MCF 10A (cell line): Measurements from ENCODE around the gene CCDC60. TPM values are rescaled to one million over a fixed set of nuclear protein-coding genes. Genes with fewer than 3 reads are reported as not detected.
"Not testable (repeated sequence)": the region's sequence is repeated elsewhere in the genome, so short reads cannot be mapped to it uniquely, and the experiment has no call there.

Source experiments
- BruUV-seq: library from RNA; stranded (reverse); fragments of 400-500 nt; replicated peaks from 2 replicates; lab custom pipeline; 2021; lab: Mats Ljungman, UMichigan
- CTCF ChIA-PET: fragments of 300-600 bp; sonication (Branson Sonifier 250); formaldehyde crosslinking; extraction: SDS; loops from one replicate; lab custom pipeline; 2021; ENCODE audit warnings: antibody characterized with exemption, inconsistent platforms; lab: Yijun Ruan, JAX
- POLR2A ChIA-PET: fragments of 300-600, 350-650 bp; sonication (Branson Sonifier 250); formaldehyde crosslinking; extraction: SDS; loops from one replicate; lab custom pipeline; 2020; ENCODE audit warnings: antibody characterized with exemption, inconsistent platforms; lab: Yijun Ruan, JAX
- DNase-seq: peaks from one replicate; pipeline ENCODE4 v3.0.0-alpha.2; 2018; ENCODE audit not compliant: unreplicated experiment
- H3K27ac Mint-ChIP-seq: one replicate; pipeline ENCODE4 v1.8.0; 2022; ENCODE audit warnings: mild to moderate bottlenecking, low read depth, mixed read lengths; ENCODE audit not compliant: unreplicated experiment
- H3K27me3 Mint-ChIP-seq: one replicate; pipeline ENCODE4 v1.8.0; 2022; ENCODE audit warnings: mixed read lengths; ENCODE audit not compliant: insufficient read depth, unreplicated experiment
- H3K36me3 Mint-ChIP-seq: one replicate; pipeline ENCODE4 v1.8.0; 2022; ENCODE audit warnings: mild to moderate bottlenecking, moderate library complexity, mixed read lengths; ENCODE audit not compliant: insufficient read depth, unreplicated experiment
- H3K4me1 Mint-ChIP-seq: one replicate; pipeline ENCODE4 v1.8.0; 2022; ENCODE audit warnings: mixed read lengths; ENCODE audit not compliant: insufficient read depth, unreplicated experiment
- H3K4me3 Mint-ChIP-seq: one replicate; pipeline ENCODE4 v1.8.0; 2022; ENCODE audit warnings: mild to moderate bottlenecking, moderate library complexity, mixed read lengths; ENCODE audit not compliant: unreplicated experiment
- H3K9me3 Mint-ChIP-seq: one replicate; pipeline ENCODE4 v1.8.0; 2022; ENCODE audit warnings: mixed read lengths; ENCODE audit not compliant: unreplicated experiment
- intact Hi-C: fragments of 100-400 bp; cut with micrococcal nuclease; formaldehyde crosslinking; loops from 2 replicates; pipeline ENCODE4 v1.14.1; 2022
- total RNA-seq: library from RNA; stranded (reverse); gene quantifications from 2 replicates; pipeline ENCODE4 v1.2.3, GENCODE V29; 2022
- TF ChIP-seq, protein P1 (sequence below): fragments of 200-600 bp; IDR thresholded peaks from one replicate; pipeline ENCODE4 v1.8.0; 2022; ENCODE audit warnings: antibody characterized with exemption, mild to moderate bottlenecking; ENCODE audit not compliant: unreplicated experiment

The CCDC60 gene
- total RNA-seq, 1 experiment from 2014 or later: not detected

DNA sequence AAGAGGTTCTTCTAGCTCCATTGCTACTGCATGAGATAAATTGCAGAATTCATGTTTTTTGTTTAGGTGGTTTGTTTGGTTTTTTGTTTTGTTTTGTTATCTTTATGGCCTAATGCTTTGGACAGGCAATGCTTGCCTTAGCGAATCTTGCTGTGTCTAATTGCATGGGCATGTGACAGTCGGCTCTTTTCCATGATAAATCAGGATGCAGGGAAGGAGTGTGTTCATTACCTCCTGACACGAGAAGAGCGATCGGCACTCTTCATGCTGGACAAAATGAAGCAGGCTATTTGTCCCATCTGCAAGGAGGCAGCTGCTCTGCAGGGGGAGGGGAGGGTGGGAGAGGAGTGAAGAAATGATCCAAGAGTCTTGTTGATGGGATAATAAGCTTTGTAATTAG lies 6.5 kb downstream of the CCDC60 start:
- TF ChIP-seq, protein P1, sequence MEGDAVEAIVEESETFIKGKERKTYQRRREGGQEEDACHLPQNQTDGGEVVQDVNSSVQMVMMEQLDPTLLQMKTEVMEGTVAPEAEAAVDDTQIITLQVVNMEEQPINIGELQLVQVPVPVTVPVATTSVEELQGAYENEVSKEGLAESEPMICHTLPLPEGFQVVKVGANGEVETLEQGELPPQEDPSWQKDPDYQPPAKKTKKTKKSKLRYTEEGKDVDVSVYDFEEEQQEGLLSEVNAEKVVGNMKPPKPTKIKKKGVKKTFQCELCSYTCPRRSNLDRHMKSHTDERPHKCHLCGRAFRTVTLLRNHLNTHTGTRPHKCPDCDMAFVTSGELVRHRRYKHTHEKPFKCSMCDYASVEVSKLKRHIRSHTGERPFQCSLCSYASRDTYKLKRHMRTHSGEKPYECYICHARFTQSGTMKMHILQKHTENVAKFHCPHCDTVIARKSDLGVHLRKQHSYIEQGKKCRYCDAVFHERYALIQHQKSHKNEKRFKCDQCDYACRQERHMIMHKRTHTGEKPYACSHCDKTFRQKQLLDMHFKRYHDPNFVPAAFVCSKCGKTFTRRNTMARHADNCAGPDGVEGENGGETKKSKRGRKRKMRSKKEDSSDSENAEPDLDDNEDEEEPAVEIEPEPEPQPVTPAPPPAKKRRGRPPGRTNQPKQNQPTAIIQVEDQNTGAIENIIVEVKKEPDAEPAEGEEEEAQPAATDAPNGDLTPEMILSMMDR: no peak
- CTCF ChIA-PET: no interaction called here
- Mint-ChIP-seq H3K4me3 (no peak overlapping the region), H3K4me1 (no peaks in the 10 kb centered on the region), H3K27ac (no peak overlapping the region), H3K36me3 (no peaks in the 10 kb centered on the region), H3K9me3 (peaks cover 53% of the 10 kb centered on the region), H3K27me3 (no peaks in the 10 kb centered on the region)
- POLR2A ChIA-PET: no interaction called here
- DNase-seq: no peak
- intact Hi-C loops: no loop called here
- BruUV-seq: no TSS peak

DNA sequence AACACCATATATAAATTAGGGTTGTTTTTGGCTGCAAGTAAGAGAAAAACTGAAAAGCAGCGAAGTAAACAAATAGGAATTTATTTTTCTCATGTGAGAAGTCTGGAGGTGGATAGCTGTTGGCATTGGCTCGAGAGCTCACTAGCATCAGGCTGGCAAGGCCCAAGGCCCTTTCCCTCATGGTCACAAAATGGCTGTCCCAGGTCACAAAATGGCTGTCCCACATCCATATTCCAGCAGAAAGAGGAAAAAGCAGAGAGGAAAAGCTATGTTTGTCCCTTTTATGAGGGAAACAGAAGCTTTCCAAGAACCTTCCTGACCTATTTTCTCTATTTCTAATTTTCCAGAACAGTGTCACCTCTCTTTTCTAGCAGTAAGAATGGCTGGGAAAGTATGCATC lies 7.5 kb downstream of the CCDC60 start:
- Mint-ChIP-seq H3K9me3 (peaks cover 53% of the 10 kb centered on the region), H3K27ac (no peak overlapping the region), H3K36me3 (no peaks in the 10 kb centered on the region), H3K27me3 (no peaks in the 10 kb centered on the region), H3K4me3 (no peak overlapping the region), H3K4me1 (no peaks in the 10 kb centered on the region)
- no peak for DNase-seq
- intact Hi-C loops: no loop called here
- BruUV-seq: no TSS peak
- ChIA-PET CTCF (interaction anchor here (0.6 kb wide), 1 partner anchor 169 kb away, joined by 3 read pairs; no protein-coding TSS in a partner anchor), POLR2A (interaction anchor here (0.6 kb wide), 1 partner anchor 26 kb away, joined by 3 read pairs; no protein-coding TSS in a partner anchor)
- TF ChIP-seq, protein P1: no peak

DNA sequence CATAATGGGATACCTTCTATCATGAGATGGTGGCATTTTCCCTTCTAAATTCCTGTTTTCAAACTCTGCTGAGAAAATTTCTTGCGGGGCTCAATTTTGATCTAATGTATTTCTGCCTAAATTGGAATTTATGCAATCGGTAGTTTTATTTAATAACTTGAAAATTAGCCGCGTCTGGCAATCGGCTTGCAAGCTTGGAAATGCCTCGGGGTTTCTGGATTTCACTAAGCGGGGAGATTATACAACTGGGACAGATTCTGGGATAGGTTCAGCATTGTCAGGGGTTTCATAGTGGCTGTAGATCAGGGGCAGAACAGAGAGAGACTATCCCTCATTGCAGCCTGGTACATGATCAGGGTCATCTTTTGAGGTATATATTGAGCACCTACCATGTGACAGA lies 8.6 kb downstream of the CCDC60 start:
- Mint-ChIP-seq H3K27me3 (no peaks in the 10 kb centered on the region), H3K9me3 (peaks cover 46% of the 10 kb centered on the region), H3K36me3 (no peaks in the 10 kb centered on the region), H3K27ac (no peak overlapping the region), H3K4me1 (no peaks in the 10 kb centered on the region), H3K4me3 (no peak overlapping the region)
- DNase-seq: no peak
- TF ChIP-seq, protein P1: no peak
- POLR2A ChIA-PET: no interaction called here
- no TSS peak for BruUV-seq
- intact Hi-C loops: no loop called here
- CTCF ChIA-PET: no interaction called here

DNA sequence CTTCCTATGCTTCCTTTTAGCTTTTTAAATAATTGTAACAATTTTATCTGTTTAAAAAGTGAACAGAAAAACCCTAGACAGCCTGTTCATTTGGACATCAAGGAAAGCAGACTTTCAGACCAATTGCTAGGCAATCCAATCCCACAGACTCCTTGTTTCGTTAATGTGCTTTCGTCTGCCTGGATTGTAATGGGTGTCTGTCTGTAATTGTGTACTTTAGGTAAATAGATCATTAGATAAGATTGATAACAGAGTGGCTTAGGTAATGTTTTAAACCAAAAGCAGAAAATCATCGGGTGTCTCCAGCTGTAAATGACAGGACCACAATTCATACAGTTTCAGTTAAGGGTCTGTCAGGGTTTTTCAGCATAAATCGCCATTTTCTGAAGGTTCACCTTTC lies 19.6 kb downstream of the CCDC60 start:
- ChIA-PET POLR2A (no interaction called here), CTCF (no interaction called here)
- Mint-ChIP-seq H3K27ac (no peak overlapping the region), H3K36me3 (no peaks in the 10 kb centered on the region), H3K27me3 (no peaks in the 10 kb centered on the region), H3K4me1 (no peaks in the 10 kb centered on the region), H3K4me3 (no peak overlapping the region), H3K9me3 (peaks cover 49% of the 10 kb centered on the region)
- BruUV-seq: no TSS peak
- no peak for DNase-seq
- TF ChIP-seq, protein P1: no peak
- intact Hi-C loops: no loop called here

DNA sequence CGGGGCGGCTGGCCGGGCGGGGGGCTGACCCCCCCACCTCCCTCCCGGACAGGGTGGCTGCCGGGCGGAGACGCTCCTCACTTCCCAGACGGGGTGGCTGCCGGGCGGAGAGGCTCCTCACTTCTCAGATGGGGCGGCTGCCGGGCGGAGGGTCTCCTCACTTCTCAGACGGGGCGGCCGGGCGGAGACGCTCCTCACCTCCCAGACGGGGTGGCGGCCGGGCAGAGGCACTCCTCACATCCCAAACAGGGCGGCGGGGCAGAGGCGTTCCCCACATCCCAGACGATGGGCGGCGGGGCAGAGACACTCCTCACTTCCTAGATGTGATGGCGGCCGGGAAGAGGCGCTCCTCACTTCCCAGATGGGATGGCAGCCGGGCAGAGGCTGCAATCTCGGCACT lies 25.8 kb downstream of the CCDC60 start:
- DNase-seq, CTCF ChIA-PET, BruUV-seq, intact Hi-C loops, H3K4me1 Mint-ChIP-seq, H3K27ac Mint-ChIP-seq, H3K27me3 Mint-ChIP-seq, POLR2A ChIA-PET, H3K36me3 Mint-ChIP-seq, H3K4me3 Mint-ChIP-seq: not testable (repeated sequence)
- H3K9me3 Mint-ChIP-seq: peaks cover 34% of the 10 kb centered on the region
